Psoas muscle (tissue), 8 donors: ENCODE data around the gene ATP8B4. TPM values are rescaled to one million over a fixed set of nuclear protein-coding genes. Genes with fewer than 3 reads are reported as not detected.

Experiments used
- ATAC-seq, 4 donors: fragments of 200-7000 bp; cut with Tn5 transposase; one replicate each; pipeline ENCODE4 v1.9.1; 2020; ENCODE audit warnings: moderate library complexity in 3 of 4, mild to moderate bottlenecking in 2 of 4
- DNase-seq, 2 donors: peaks; one replicate each; pipeline ENCODE4 v3.0.0-alpha.2; 2020
- H3K27ac ChIP-seq: fragments of 200-600 bp; one replicate; pipeline ENCODE4 v1.8.0; 2022
- H3K27me3 ChIP-seq, 3 donors: fragments of 200-600 bp in 1 of 3; one replicate each; pipeline versions ENCODE4 v1.6.1 to v1.8.0; 2013 to 2022; ENCODE audit warnings: low read length in 2 of 3, mild to moderate bottlenecking in 2 of 3, moderate library complexity in 1 of 3; ENCODE audit not compliant: insufficient read depth in 3 of 3
- H3K36me3 ChIP-seq, 2 donors: fragments of 200-600 bp in 1 of 2; one replicate each; pipeline versions ENCODE4 v1.6.1 to v1.8.0; 2013 to 2022; ENCODE audit warnings: low read depth in 1 of 2, mild to moderate bottlenecking in 1 of 2, moderate library complexity in 1 of 2; ENCODE audit not compliant: insufficient read depth in 1 of 2
- H3K4me1 ChIP-seq: fragments of 200-600 bp; one replicate; pipeline ENCODE4 v1.8.0; 2022
- H3K4me3 ChIP-seq: fragments of 200-600 bp; one replicate; pipeline ENCODE4 v1.8.0; 2022; ENCODE audit warnings: mild to moderate bottlenecking
- H3K9me3 ChIP-seq: fragments of 200-600 bp; one replicate; pipeline ENCODE4 v1.8.0; 2022
- CTCF ChIP-seq: fragments of 200-600 bp; IDR thresholded peaks from one replicate; pipeline ENCODE4 v1.8.0; 2022; ENCODE audit warnings: antibody characterized with exemption
- WGBS, 3 donors: extraction: QIAGEN DNeasy Blood & Tissue Kit; methylation state at CpG; one replicate each; pipeline versions ENCODE4 v1.1.6 to v1.1.7; 2013; 5-methylcytosine and 5-hydroxymethylcytosine counted together
- intact Hi-C, 2 donors: fragments of 100-400 bp; cut with DNase I; formaldehyde crosslinking; loops; one replicate each; pipeline versions ENCODE4 v1.11.0 to v1.14.2; 2022
- polyA plus RNA-seq, 3 donors: library from polyadenylated mRNA; stranded (reverse); fragments of 200-250 nt; gene quantifications; one replicate each; pipeline ENCODE4 v1.2.3, GENCODE V29; 2013
- total RNA-seq, 4 donors: library from RNA; stranded (reverse); fragmentation: NEBNext Ultra II Directional in 2 of 4; extraction: Animal tissue kit (Norgen Biotek cat#: 25700) in 2 of 4; gene quantifications; one replicate each; pipeline versions ENCODE4 v1.2.1 to v1.2.4, GENCODE V29; 2021 to 2023
- donor health status: healthy with polysubstance abuse.
- donor health status: DM: no; HTN: no; CAD: no; lungs with moderate emphysema.
- donor health status: Bipolar disorder and iron deficiency.
- donor health status: healthy.
- donor health status: DM: yes; HTN: yes; CAD: no.
- donor health status: DM: no; HTN: no; CAD: no.
- donor health status: DM: no; HTN: no; CAD: no.
- donor health status: DM: yes; HTN: yes; CAD: no.

Gene ATP8B4
- total and polyA plus RNA-seq, 7 donors = 0.25 to 2.2 (median 1.0) TPM

GRCh38 chr15:50016951-50017350, 102.1 kb downstream of the ATP8B4 start:
- no peaks in the 10 kb centered on the region for H3K27me3 ChIP-seq
- 40 to 69% (median 64%) methylated on average over 2 of the region's 2 CpGs for WGBS, 3 donors
- H3K27ac ChIP-seq = no peak overlapping the region
- no peak overlapping the region for H3K4me3 ChIP-seq
- intact Hi-C loops = no loop called here
- DNase-seq = no peak
- TF ChIP-seq CTCF = no peak
- H3K36me3 ChIP-seq = no peaks in the 10 kb centered on the region
- ATAC-seq = no peak
- H3K4me1 ChIP-seq = no peaks in the 10 kb centered on the region
- no peaks in the 10 kb centered on the region for H3K9me3 ChIP-seq

GRCh38 chr15:50012790-50013189, 106.2 kb downstream of the ATP8B4 start:
- Histone ChIP-seq H3K27me3 (no peaks in the 10 kb centered on the region), H3K36me3 (no peaks in the 10 kb centered on the region), H3K4me1 (no peaks in the 10 kb centered on the region), H3K4me3 (no peak overlapping the region), H3K9me3 (no peaks in the 10 kb centered on the region), H3K27ac (no peak overlapping the region)
- no peak for ATAC-seq
- intact Hi-C loops = no loop called here
- DNase-seq = no peak
- TF ChIP-seq CTCF = no peak

- H3K27ac ChIP-seq = no peak overlapping the region
- H3K36me3 ChIP-seq = no peaks in the 10 kb centered on the region
- no peak overlapping the region for H3K4me3 ChIP-seq
- DNase-seq (no peak), ATAC-seq (no peak)
- TF ChIP-seq CTCF = no peak
- H3K4me1 ChIP-seq = no peaks in the 10 kb centered on the region
- H3K9me3 ChIP-seq = no peaks in the 10 kb centered on the region
- 51 to 64% (median 56%) methylated on average over 2 of the region's 2 CpGs for WGBS, 3 donors
- intact Hi-C loops = loop anchor here in 1 of 2 donors (10.0 kb wide), 1 partner anchor 775 kb away; no protein-coding TSS in a partner anchor
- H3K27me3 ChIP-seq = no peaks in the 10 kb centered on the region
Measured at GRCh38 chr15:50009634-50010033, 109.4 kb downstream of the ATP8B4 start.

- WGBS, 3 donors = 47 to 55% (median 54%) methylated on average over 13 of the region's 13 CpGs
- intact Hi-C loops = loop anchor here in 1 of 2 donors (10.0 kb wide), 1 partner anchor 769 kb away; no protein-coding TSS in a partner anchor
- DNase-seq (peak; percentile 77 to 88), ATAC-seq (peak; percentile 43 to 87 (median 74))
- no peak overlapping the region for H3K27ac ChIP-seq
- no peaks in the 10 kb centered on the region for H3K27me3 ChIP-seq
- H3K36me3 ChIP-seq = no peaks in the 10 kb centered on the region
- H3K4me1 ChIP-seq = no peaks in the 10 kb centered on the region
- TF ChIP-seq CTCF = peak; percentile 55
- H3K9me3 ChIP-seq = no peaks in the 10 kb centered on the region
- H3K4me3 ChIP-seq = no peak overlapping the region
Measured at GRCh38 chr15:50003786-50004334, 115.2 kb downstream of the ATP8B4 start.

GRCh38 chr15:49991587-49991986, 127.4 kb downstream of the ATP8B4 start:
- ATAC-seq (no peak), DNase-seq (no peak)
- TF ChIP-seq CTCF = no peak
- intact Hi-C loops = no loop called here
- Histone ChIP-seq H3K9me3 (no peaks in the 10 kb centered on the region), H3K36me3 (no peaks in the 10 kb centered on the region), H3K27me3 (no peaks in the 10 kb centered on the region), H3K4me1 (no peaks in the 10 kb centered on the region), H3K4me3 (no peak overlapping the region), H3K27ac (no peak overlapping the region)
- WGBS, 3 donors = 53 to 67% (median 60%) methylated on average over 2 of the region's 2 CpGs
